ENCODE measurements around the gene ACAP3.

The ACAP3 gene

GRCh38 chr1:1298861-1299685 lies 8.7 kb downstream of the ACAP3 start:
- DNase-seq, result no peak

GRCh38 chr1:1297802-1298424 lies 9.8 kb downstream of the ACAP3 start:
- no peak for DNase-seq

DNA sequence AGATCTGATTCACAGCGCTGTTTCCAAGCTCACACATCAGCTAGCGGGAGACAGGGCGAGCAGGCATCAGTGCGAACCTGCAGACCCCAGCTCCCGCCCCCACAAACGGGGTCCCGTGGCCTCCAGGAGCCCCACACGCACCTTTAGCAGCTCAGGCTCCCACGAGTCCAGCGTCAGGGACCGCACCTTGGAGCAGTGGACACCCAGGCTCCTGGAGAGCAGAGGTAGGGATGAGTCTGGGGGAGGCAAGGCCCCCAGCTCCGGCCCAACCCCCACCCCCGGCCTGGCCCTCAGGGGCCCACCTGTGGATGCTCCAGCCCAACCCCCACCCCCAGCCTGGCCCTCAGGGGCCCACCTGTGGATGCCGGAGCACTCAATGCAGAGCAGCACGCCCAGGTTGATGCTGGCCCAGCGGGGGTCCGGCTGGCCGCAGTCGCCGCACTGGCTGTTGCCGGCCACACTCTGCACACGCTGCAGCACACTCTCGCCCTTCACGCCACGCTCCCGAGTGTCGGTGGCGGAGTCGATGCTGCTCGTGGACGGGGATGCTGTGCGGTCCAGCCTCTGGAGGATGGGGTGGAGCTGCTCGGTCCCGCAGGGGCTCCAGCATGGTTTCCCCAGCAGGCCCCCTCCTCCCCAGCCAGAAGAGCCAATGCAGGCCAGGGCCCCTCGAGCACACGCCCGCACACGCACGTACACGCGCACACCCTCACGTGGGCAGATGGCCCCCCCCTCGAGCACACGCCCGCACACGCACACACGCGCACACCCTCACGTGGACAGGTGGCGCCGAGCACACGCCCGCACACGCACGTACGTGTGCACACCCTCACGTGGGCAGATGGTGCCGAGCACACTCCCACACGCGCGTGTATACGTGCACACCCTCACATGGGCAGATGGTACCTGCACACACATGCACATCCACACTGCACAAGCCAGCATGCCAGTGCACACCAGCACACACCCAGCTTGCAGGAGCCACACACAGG lies 11.4 kb downstream of the ACAP3 start:
- DNase-seq, result no peak

DNA sequence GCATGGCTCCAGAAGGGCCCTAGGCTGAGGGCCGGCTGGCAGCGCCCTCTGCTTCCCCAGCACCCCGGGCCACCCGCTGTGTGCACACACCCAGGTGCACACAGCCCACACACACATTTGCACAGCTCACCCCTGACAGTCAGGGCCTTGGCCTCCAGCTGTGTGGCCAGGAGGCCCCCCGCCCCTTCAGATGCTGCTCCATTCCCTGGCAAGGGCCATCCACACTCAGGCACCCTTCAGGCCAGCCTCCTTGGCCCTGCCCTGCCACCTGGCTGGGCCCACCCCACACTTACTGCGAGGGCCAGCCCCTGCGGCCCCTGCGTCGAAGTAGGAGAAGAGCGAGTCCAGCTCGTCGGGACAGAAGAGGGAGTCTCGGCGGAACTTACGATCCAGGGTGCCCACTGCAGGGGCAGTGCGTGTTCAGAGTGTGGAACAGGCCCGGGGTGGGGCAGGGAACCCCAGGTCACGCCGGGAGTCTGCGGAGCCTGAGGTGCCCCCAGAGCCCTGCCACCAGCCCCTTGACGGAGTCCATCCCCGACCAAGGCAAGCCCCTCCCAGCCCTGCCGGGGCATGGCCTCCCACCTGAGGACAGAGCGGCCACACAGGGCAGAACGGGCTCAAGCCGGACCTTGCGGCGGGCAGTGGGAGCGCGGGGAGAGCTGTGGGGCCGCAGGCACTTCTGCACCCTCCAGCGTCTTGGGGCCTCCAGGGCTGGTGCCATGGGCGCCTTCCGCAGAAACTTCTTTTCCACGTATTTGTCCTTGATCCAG lies 12.4 kb downstream of the ACAP3 start:
- DNase-seq, result no peak

DNA sequence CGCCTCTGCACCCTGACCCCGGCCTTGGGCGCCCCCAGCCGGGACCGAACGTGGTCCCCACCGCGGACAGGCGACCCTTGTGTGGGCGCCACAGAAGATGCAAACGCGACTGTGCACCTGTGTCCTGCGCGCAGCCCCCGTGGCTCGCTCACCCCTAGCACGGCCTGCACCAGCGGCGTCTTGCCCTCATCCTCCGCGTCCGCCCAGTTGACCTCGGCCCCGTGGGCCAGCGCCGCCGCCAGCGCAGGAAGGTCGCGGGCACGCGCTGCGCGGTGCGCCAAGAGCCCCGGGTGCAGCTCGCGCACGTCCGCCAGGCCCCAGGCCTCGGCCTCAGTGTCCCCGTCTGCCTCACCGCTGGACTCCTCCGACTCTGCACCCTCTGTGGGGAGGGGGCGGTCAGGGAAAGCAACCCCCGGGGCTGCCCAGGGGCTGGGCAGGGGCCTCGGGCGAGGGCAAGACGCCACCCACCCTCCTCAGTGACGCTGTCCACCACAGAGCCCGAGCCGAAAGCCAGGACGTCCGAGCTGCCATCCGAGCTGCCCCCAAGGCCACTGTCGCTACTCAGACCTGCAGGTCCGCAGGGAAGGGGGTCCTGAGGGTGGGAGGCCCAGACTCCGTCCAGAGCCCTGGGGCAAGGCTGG lies 13.4 kb downstream of the ACAP3 start:
- DNase-seq, result no peak

- DNase-seq, result no peak
These were observed 14.2 kb downstream of the ACAP3 start for GRCh38 chr1:1293263-1294249.

DNA sequence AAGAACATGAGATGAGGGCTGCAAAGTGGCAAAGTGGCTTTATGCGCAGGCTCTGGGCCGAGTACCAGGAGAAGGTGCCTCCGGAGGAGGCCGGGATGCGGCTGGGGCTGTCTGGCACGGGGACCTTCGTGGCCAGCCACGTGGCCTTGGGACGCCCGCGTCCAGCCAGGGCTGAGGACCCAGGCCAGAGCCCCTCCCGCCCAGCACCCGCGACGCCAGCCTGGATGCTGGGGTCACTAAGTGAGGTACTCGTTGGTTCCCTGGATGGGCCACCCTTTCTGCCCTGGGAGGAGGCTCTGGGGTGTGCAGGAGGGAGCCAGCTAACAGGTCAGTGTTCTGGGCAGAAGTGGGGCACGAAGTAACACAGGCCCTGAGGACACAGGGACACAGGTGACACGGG lies 14.9 kb downstream of the ACAP3 start:
- DNase-seq, result no peak

DNA sequence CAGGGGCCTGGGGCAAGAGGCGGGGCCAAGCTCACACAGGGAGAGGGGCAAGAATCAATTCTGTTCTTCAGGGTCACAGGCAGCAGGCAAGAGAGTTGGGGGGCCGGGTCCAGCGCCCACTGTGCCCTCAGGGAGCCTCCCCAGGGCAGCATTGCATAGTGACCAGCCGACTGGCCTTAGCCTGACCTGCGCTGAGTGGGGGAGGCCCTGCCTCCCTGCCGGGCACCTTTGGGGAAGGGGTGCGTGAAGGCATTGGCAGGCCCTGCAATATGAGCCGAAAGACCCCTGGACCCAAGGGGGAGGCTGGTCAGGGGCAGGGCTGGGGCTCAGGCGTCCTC lies 15.3 kb downstream of the ACAP3 start:
- no peak for DNase-seq

DNA sequence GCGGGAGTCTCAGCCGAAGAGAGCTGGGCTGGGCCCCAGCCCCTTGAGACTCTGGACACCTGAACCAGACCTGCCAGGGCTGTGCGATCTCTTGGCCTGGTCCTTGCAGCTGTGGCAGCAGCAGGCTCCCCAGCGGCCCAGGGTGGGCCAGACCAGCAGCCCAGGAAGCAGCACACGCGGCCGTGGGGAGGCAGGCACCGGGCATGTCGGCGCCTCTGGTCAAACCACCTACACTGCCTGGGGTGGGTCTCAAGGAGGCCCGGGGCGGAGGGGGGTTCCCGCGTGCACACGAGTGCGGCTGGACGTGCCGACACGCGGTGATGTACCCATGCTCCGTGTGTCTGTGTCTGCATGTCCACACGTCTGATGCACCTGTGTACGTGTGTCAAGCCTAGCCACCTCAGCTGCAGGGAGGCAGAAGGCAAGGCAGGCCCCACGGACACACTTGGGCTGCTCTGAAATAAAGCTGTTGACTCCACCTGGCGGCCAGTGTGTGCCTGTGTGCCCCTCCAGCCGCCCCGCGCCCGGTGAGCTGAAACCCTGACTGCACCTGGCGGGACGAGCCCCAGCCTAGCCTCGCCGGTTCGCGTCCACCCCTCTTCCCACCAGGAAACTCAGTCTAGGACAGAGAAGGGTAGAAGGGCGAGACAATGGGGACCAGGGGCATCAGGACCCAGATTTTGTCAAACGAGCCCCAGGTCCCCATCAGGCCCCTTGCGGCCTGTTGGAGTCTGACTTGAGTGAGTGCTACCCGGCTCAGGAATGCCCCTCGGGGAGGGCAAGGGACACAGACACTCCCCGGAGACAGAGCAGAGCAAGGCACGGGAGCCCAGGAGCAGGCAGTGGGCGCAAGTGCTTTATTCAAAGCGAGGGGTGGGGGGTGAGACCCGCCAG lies 15.9 kb downstream of the ACAP3 start:
- peak; percentile 63 to 70 for DNase-seq

GRCh38 chr1:1291023-1291528 lies 16.7 kb downstream of the ACAP3 start:
- DNase-seq, result no peak

GRCh38 chr1:1290238-1290731 lies 17.4 kb downstream of the ACAP3 start:
- peak; percentile 71 to 76 for DNase-seq

- no peak for DNase-seq
These were observed 20.2 kb downstream of the ACAP3 start for GRCh38 chr1:1287288-1288110.

- DNase-seq, result no peak
These were observed 21.1 kb downstream of the ACAP3 start for GRCh38 chr1:1286313-1287261.

DNA sequence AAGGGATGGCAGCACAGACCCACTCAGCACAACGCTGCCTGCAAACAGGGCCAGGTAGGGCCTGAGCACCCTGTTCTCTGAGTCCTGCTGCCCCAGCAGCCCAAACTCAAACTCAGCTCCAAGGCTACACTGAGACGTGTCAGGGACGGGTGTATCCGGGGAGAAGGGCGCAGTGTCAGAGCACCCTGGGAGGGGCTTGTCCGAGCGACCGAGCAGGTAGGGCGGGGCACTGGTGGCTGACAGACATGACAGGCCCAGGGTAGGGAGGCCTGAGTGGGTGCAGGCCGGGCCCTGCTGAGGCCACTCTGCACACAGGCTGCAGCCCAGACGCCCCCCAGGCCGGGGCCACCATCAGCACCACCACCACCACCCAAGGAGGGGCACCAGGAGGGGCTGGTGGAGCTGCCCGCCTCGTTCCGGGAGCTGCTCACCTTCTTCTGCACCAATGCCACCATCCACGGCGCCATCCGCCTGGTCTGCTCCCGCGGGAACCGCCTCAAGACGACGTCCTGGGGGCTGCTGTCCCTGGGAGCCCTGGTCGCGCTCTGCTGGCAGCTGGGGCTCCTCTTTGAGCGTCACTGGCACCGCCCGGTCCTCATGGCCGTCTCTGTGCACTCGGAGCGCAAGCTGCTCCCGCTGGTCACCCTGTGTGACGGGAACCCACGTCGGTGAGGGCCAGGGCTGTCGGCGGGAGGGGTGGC lies 22.0 kb downstream of the ACAP3 start:
- DNase-seq, result no peak

DNA sequence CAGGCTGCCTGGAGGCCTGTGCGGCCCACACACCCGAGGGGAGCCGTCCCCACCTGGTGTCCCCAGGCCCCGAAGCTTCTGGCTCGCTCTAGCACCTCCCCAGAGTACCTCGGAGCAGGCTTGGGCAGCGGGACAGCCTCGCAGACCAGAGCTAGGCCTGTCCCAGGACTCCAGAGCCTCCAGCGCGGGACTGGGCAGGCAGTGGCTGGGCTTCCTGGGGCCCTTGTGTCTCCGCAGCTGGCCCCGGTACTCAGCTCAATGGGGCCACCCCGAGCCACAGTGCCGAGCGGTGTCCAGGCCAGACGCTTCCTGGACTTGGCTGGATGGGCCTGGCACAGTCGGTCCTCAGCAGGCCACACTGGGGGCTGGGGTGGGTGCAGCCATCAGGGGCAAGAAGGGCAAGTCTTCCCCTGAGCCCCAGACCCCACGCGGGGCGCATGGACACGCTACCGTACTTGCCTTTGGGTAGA lies 22.6 kb downstream of the ACAP3 start:
- no peak for DNase-seq
